ENCODE measurements around the gene TXNDC11.

The TXNDC11 gene

GRCh38 chr16:11679250-11679649 lies 63.4 kb downstream of the TXNDC11 start:
- no peaks in the 10 kb centered on the region for H3K27me3 ChIP-seq (ENCODE audit: insufficient read depth, low read length)
- H3K27ac ChIP-seq (ENCODE audit: low read depth, low read length), result no peak overlapping the region
- no peak overlapping the region for H2AFZ ChIP-seq (ENCODE audit: low read length, unreplicated experiment)
- peaks cover 21% of the 10 kb centered on the region for H3K4me1 ChIP-seq (ENCODE audit: control insufficient read depth, insufficient read depth, low read length, unreplicated experiment)
- H3K36me3 ChIP-seq (ENCODE audit: insufficient read depth, low read length), result peaks cover 9% of the 10 kb centered on the region; the same call in 1 of the 2 replicates
- H3K4me3 ChIP-seq (ENCODE audit: low read depth, low read length), result no peak overlapping the region
- peaks cover 4% of the 10 kb centered on the region for H3K79me2 ChIP-seq (ENCODE audit: control insufficient read depth, insufficient read depth, low read length, unreplicated experiment)

DNA sequence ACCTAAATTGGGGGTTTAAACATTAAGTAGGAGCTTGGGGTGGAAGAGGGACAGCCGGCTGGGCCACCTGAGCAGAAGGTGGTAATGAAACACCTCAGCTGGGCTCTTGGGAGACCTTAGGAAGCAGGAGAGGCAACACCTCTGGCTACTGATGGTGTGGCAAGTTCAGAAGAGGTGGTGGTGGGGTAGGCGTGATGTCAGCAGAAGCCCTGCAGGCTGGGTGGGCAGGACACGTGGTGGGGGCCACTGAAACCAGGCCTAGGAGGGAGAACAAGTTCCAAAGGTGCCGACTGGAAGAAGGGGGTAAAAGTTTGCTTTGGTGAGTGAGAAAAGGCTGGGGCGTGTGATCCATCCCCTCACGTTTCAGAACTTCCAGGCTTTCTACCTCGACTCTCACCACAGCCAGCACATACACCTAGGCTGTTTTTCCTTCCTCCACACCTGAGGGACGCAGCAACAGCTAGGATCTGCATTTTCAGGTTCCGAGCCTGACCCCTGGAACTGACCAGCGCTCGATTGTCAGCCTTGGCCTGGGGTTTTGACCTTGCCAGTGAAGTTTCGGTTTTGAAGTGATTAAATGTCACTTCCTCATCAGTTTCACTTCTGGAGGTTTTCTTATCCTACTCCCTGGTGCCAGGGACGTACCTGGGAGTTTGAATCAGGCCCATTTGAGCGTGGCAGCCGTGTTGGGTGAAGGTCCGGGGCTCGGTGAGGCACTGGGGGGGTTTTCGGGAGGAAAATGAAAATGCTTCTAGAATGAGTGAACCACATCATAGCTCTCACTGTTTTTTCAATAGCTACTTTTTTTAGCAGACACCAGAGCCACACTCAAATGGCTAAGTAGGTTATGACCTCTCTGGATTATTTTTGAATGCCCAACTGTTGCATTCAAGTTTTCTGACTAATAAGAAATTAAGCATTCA lies 64.4 kb downstream of the TXNDC11 start:
- Histone ChIP-seq H3K4me1 (ENCODE audit: control insufficient read depth, insufficient read depth, low read length, unreplicated experiment) (peaks cover 19% of the 10 kb centered on the region), H3K27ac (ENCODE audit: low read depth, low read length) (no peak overlapping the region), H3K79me2 (ENCODE audit: control insufficient read depth, insufficient read depth, low read length, unreplicated experiment) (peaks cover 4% of the 10 kb centered on the region), H2AFZ (ENCODE audit: low read length, unreplicated experiment) (no peak overlapping the region), H3K27me3 (ENCODE audit: insufficient read depth, low read length) (no peaks in the 10 kb centered on the region), H3K36me3 (ENCODE audit: insufficient read depth, low read length) (peaks cover 6% of the 10 kb centered on the region; the same call in 1 of the 2 replicates), H3K4me3 (ENCODE audit: low read depth, low read length) (no peak overlapping the region)

DNA sequence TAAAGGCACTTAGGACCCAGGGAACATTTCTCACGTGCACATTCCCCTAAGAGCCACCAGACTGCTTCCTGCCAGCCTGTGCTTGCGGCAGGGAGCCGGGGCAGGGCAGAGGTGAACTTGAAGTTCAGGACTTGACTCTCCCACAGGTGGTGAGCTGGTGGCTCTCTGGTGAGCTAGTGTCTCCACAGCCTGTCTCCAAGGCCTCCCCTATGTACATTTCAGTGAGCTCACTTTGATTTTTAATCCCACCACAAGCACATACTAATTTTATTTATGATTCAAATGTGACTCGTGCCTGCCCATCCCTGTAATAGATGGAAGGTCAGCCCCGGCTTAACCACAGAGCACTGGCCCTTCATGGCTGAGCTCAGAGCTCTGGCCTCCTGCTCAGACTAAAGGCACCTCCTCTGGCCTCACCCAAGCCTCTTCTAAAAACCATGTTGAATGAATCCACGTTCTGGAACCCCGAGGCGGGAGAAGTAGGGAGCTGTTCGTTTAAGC lies 65.2 kb downstream of the TXNDC11 start:
- Histone ChIP-seq H3K27me3 (ENCODE audit: insufficient read depth, low read length) (no peaks in the 10 kb centered on the region), H3K4me3 (ENCODE audit: low read depth, low read length) (no peak overlapping the region), H3K79me2 (ENCODE audit: control insufficient read depth, insufficient read depth, low read length, unreplicated experiment) (peaks cover 4% of the 10 kb centered on the region), H3K27ac (ENCODE audit: low read depth, low read length) (no peak overlapping the region; the same call in 1 of the 2 replicates), H2AFZ (ENCODE audit: low read length, unreplicated experiment) (no peak overlapping the region), H3K36me3 (ENCODE audit: insufficient read depth, low read length) (peaks cover 6% of the 10 kb centered on the region; the same call in 1 of the 2 replicates), H3K4me1 (ENCODE audit: control insufficient read depth, insufficient read depth, low read length, unreplicated experiment) (peaks cover 13% of the 10 kb centered on the region)

GRCh38 chr16:11676799-11677198 lies 65.9 kb downstream of the TXNDC11 start:
- no peaks in the 10 kb centered on the region for H3K27me3 ChIP-seq (ENCODE audit: insufficient read depth, low read length)
- peaks cover 6% of the 10 kb centered on the region; the same call in 1 of the 2 replicates for H3K36me3 ChIP-seq (ENCODE audit: insufficient read depth, low read length)
- no peaks in the 10 kb centered on the region for H3K79me2 ChIP-seq (ENCODE audit: control insufficient read depth, insufficient read depth, low read length, unreplicated experiment)
- H2AFZ ChIP-seq (ENCODE audit: low read length, unreplicated experiment), result no peak overlapping the region
- no peak overlapping the region for H3K27ac ChIP-seq (ENCODE audit: low read depth, low read length)
- H3K4me3 ChIP-seq (ENCODE audit: low read depth, low read length), result no peak overlapping the region
- H3K4me1 ChIP-seq (ENCODE audit: control insufficient read depth, insufficient read depth, low read length, unreplicated experiment), result peaks cover 6% of the 10 kb centered on the region

DNA sequence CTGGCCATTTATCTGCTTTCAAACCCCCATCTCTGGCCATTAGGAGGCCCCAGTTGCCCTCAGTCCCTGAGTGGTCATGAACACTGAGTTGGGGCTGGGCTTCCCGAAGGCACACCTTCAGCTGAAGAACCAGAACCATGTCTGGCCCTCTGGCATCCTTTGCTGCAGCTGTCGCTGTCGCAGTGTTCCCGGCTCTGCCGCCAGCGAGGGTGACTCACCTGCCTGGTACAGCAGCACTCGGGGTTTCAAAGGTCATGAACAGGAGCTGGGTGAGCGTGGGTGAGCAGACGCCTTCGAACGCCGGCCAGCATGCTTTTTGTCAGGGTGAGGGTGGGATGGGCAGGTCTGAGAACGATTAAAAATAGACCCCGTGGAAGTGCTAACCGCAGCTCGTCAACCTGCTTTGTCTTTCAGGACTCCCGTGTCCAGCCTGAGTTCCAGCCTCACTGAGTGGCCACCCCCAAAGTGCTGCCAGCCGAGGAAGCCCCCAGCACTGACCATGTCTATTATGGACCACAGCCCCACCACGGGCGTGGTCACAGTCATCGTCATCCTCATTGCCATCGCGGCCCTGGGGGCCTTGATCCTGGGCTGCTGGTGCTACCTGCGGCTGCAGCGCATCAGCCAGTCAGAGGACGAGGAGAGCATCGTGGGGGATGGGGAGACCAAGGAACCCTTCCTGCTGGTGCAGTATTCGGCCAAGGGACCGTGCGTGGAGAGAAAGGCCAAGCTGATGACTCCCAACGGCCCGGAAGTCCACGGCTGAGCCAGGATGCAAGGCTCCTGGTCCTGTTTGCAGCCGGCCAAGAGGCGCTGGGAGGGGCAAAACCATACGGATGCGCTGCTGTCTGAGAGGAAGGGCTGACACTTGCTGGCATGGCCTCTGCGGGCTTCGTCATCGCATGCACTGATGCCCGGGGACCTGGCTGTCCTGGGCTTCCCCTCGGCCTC lies 66.8 kb downstream of the TXNDC11 start:
- Histone ChIP-seq H3K79me2 (ENCODE audit: control insufficient read depth, insufficient read depth, low read length, unreplicated experiment) (no peaks in the 10 kb centered on the region), H3K4me3 (ENCODE audit: low read depth, low read length) (no peak overlapping the region), H2AFZ (ENCODE audit: low read length, unreplicated experiment) (no peak overlapping the region), H3K4me1 (ENCODE audit: control insufficient read depth, insufficient read depth, low read length, unreplicated experiment) (peaks cover 6% of the 10 kb centered on the region), H3K36me3 (ENCODE audit: insufficient read depth, low read length) (peaks cover 6% of the 10 kb centered on the region; the same call in 1 of the 2 replicates), H3K27ac (ENCODE audit: low read depth, low read length) (no peak overlapping the region), H3K27me3 (ENCODE audit: insufficient read depth, low read length) (no peaks in the 10 kb centered on the region)

GRCh38 chr16:11674818-11675560 lies 67.7 kb downstream of the TXNDC11 start:
- Histone ChIP-seq H3K27ac (ENCODE audit: low read depth, low read length) (no peak overlapping the region), H2AFZ (ENCODE audit: low read length, unreplicated experiment) (no peak overlapping the region), H3K4me1 (ENCODE audit: control insufficient read depth, insufficient read depth, low read length, unreplicated experiment) (peaks cover 8% of the 10 kb centered on the region), H3K79me2 (ENCODE audit: control insufficient read depth, insufficient read depth, low read length, unreplicated experiment) (no peaks in the 10 kb centered on the region), H3K4me3 (ENCODE audit: low read depth, low read length) (no peak overlapping the region), H3K36me3 (ENCODE audit: insufficient read depth, low read length) (peaks cover 6% of the 10 kb centered on the region; the same call in 1 of the 2 replicates), H3K27me3 (ENCODE audit: insufficient read depth, low read length) (no peaks in the 10 kb centered on the region)

GRCh38 chr16:11674001-11674817 lies 68.4 kb downstream of the TXNDC11 start:
- no peak overlapping the region for H3K27ac ChIP-seq (ENCODE audit: low read depth, low read length)
- H3K4me1 ChIP-seq (ENCODE audit: control insufficient read depth, insufficient read depth, low read length, unreplicated experiment), result peaks cover 16% of the 10 kb centered on the region
- no peaks in the 10 kb centered on the region for H3K79me2 ChIP-seq (ENCODE audit: control insufficient read depth, insufficient read depth, low read length, unreplicated experiment)

GRCh38 chr16:11673091-11674000 lies 69.3 kb downstream of the TXNDC11 start:
- Histone ChIP-seq H2AFZ (ENCODE audit: low read length, unreplicated experiment) (no peak overlapping the region), H3K4me3 (ENCODE audit: low read depth, low read length) (no peak overlapping the region), H3K4me1 (ENCODE audit: control insufficient read depth, insufficient read depth, low read length, unreplicated experiment) (peaks cover 18% of the 10 kb centered on the region), H3K27ac (ENCODE audit: low read depth, low read length) (no peak overlapping the region), H3K79me2 (ENCODE audit: control insufficient read depth, insufficient read depth, low read length, unreplicated experiment) (no peaks in the 10 kb centered on the region), H3K27me3 (ENCODE audit: insufficient read depth, low read length) (no peaks in the 10 kb centered on the region; the same call in 1 of the 2 replicates), H3K36me3 (ENCODE audit: insufficient read depth, low read length) (no peaks in the 10 kb centered on the region)

More at GRCh38 chr16:11674001-11674817, 68.4 kb downstream of the TXNDC11 start:
- H3K4me3 ChIP-seq (ENCODE audit: low read depth, low read length), result no peak overlapping the region
- no peak overlapping the region for H2AFZ ChIP-seq (ENCODE audit: low read length, unreplicated experiment)
- no peaks in the 10 kb centered on the region for H3K36me3 ChIP-seq (ENCODE audit: insufficient read depth, low read length)
- no peaks in the 10 kb centered on the region for H3K27me3 ChIP-seq (ENCODE audit: insufficient read depth, low read length)
